CD4-positive, alpha-beta memory T cell (primary cell): Measurements from ENCODE around the gene NR3C2. TPM values are rescaled to one million over a fixed set of nuclear protein-coding genes. Genes with fewer than 3 reads are reported as not detected.

Experiments
- CTCF ChIA-PET: fragments of 350-600 bp; sonication (Branson Sonifier 250); formaldehyde crosslinking; loops from one replicate; lab custom pipeline; 2021; ENCODE audit warnings: inconsistent platforms; ENCODE audit not compliant: partially characterized antibody; lab: Charles Lee
- POLR2A ChIA-PET: fragments of 350-600 bp; sonication (Branson Sonifier 250); formaldehyde crosslinking; loops from one replicate; lab custom pipeline; 2021; ENCODE audit not compliant: partially characterized antibody; lab: Charles Lee
- DNase-seq, 5 donors: peaks; one replicate each; pipeline versions ENCODE4 v3.0.0 to v3.0.0-alpha.2; 2020 to 2022; ENCODE audit warnings: mixed read lengths in 1 of 5
- H3K27ac ChIP-seq: one replicate; pipeline ENCODE4 v1.7.0; 2013; ENCODE audit warnings: low read depth, low read length
- H3K27me3 ChIP-seq: 2 replicates; pipeline ENCODE4 v1.7.0; 2013; ENCODE audit warnings: mild to moderate bottlenecking, low read length, moderate library complexity; ENCODE audit not compliant: insufficient read depth
- H3K36me3 ChIP-seq: 2 replicates; pipeline ENCODE4 v1.7.0; 2013; ENCODE audit warnings: mild to moderate bottlenecking, low read length, moderate library complexity; ENCODE audit not compliant: insufficient read depth
- H3K4me1 ChIP-seq: 2 replicates; pipeline ENCODE4 v1.7.0; 2013; ENCODE audit warnings: mild to moderate bottlenecking, low read length, moderate library complexity; ENCODE audit not compliant: insufficient read depth
- H3K4me3 ChIP-seq, 2 donors: one replicate each; pipeline ENCODE4 v1.7.0; 2013; ENCODE audit warnings: low read length in 2 of 2, mild to moderate bottlenecking in 1 of 2
- H3K9me3 ChIP-seq, 2 donors: one replicate each; pipeline ENCODE4 v1.7.0; 2013; ENCODE audit warnings: low read length in 2 of 2, control low read depth in 1 of 2; ENCODE audit not compliant: control insufficient read depth in 1 of 2
- H3K27ac Mint-ChIP-seq, 7 donors: one replicate each; pipeline ENCODE4 v1.8.0; 2020 to 2021; ENCODE audit warnings: mixed read lengths in 7 of 7, mild to moderate bottlenecking in 6 of 7, inconsistent platforms in 3 of 7, moderate library complexity in 3 of 7
- H3K27me3 Mint-ChIP-seq, 2 donors: one replicate each; pipeline ENCODE4 v1.8.0; 2020 to 2021; ENCODE audit warnings: mixed read lengths in 2 of 2
- H3K36me3 Mint-ChIP-seq, 2 donors: one replicate each; pipeline ENCODE4 v1.8.0; 2020 to 2021; ENCODE audit warnings: mixed read lengths in 2 of 2, inconsistent platforms in 1 of 2, mild to moderate bottlenecking in 1 of 2
- H3K4me1 Mint-ChIP-seq, 4 donors: one replicate each; pipeline ENCODE4 v1.8.0; 2020 to 2021; ENCODE audit warnings: mixed read lengths in 4 of 4, mild to moderate bottlenecking in 1 of 4
- H3K4me3 Mint-ChIP-seq, 8 donors: one replicate each; pipeline ENCODE4 v1.8.0; 2020 to 2021; ENCODE audit warnings: mixed read lengths in 8 of 8, mild to moderate bottlenecking in 7 of 8, moderate library complexity in 6 of 8, inconsistent platforms in 3 of 8
- H3K9me3 Mint-ChIP-seq, 8 donors: one replicate each; pipeline ENCODE4 v1.8.0; 2020 to 2021; ENCODE audit warnings: mixed read lengths in 8 of 8, mild to moderate bottlenecking in 5 of 8, inconsistent platforms in 3 of 8, moderate library complexity in 1 of 8
- intact Hi-C: fragments of 100-400 bp; cut with micrococcal nuclease; formaldehyde crosslinking; loops from one replicate; pipeline ENCODE4 v1.15.1; 2023
- polyA plus RNA-seq, 2 donors: library from polyadenylated mRNA; unstranded; fragments of 300-500 nt; fragmentation: Illumina TruSeq; gene quantifications; one replicate each; pipeline ENCODE4 v1.2.3, GENCODE V29; 2021
- total RNA-seq, 2 experiments: library from RNA; stranded (reverse); gene quantifications; one replicate each; pipeline ENCODE4 v1.2.3, GENCODE V29; 2021

The NR3C2 gene
- total and polyA plus RNA-seq, 4 experiments from 2014 or later: 4.9 to 50.9 (median 26.8) TPM

DNA sequence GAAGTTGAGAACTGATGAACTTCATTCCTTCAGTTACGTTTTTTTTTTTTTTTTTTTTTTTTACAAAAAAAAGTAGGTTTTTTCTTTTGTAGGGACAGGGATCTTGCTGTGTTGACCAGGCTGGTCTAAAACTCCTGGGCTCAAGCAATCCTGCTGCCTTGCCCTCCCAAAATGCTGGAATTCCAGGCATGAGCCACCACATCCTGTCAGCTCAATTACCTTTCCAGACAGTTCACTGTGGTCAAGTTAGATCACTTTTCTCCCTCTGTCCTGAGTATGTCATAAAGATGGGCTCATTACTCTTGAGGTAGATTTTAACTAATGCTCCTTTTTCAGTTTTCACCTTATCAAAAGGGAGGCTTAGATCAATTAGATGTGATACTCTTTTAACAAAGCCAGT lies 10.8 kb upstream of the NR3C2 start:
- H3K27me3 Mint-ChIP-seq: no peaks in the 10 kb centered on the region
- Histone ChIP-seq H3K27me3 (no peaks in the 10 kb centered on the region), H3K27ac (no peak overlapping the region), H3K36me3 (no peaks in the 10 kb centered on the region), H3K4me1 (peaks cover under 1% of the 10 kb centered on the region), H3K9me3 (no peaks in the 10 kb centered on the region), H3K4me3 (no peak overlapping the region)
- CTCF ChIA-PET: no interaction called here
- no peak overlapping the region for H3K4me3 Mint-ChIP-seq
- H3K9me3 Mint-ChIP-seq: no peaks in the 10 kb centered on the region
- no peaks in the 10 kb centered on the region for H3K36me3 Mint-ChIP-seq
- peak overlapping the region in 1 of 7 donors; percentile 36 for H3K27ac Mint-ChIP-seq
- POLR2A ChIA-PET: interaction anchor here (0.6 kb wide), 1 partner anchor 11 kb away, joined by 3 read pairs; no protein-coding TSS in a partner anchor
- H3K4me1 Mint-ChIP-seq: peaks cover 0 to 4% (median under 1%) of the 10 kb centered on the region in 4 donors
- DNase-seq: no peak
- intact Hi-C loops: no loop called here

GRCh38 chr4:148449921-148450320 lies 7.7 kb upstream of the NR3C2 start:
- Mint-ChIP-seq H3K4me3 (no peak overlapping the region), H3K4me1 (peaks cover 19 to 26% (median 22%) of the 10 kb centered on the region in 4 donors), H3K36me3 (peaks cover 0 to 6% of the 10 kb centered on the region in 2 donors), H3K27ac (no peak overlapping the region), H3K9me3 (no peaks in the 10 kb centered on the region), H3K27me3 (no peaks in the 10 kb centered on the region)
- no peaks in the 10 kb centered on the region for H3K9me3 ChIP-seq
- CTCF ChIA-PET: interaction anchor here (0.7 kb wide), 1 partner anchor 393 kb away, joined by 4 read pairs; no protein-coding TSS in a partner anchor
- H3K4me3 ChIP-seq: no peak overlapping the region
- no peaks in the 10 kb centered on the region for H3K27me3 ChIP-seq
- peaks cover 24% of the 10 kb centered on the region for H3K4me1 ChIP-seq
- no peaks in the 10 kb centered on the region for H3K36me3 ChIP-seq
- POLR2A ChIA-PET: interaction anchor here (0.5 to 0.7 kb wide), 3 partner anchors 605 to 793 kb away, joined by 3 to 4 read pairs (median 3); no protein-coding TSS in a partner anchor
- no peak overlapping the region for H3K27ac ChIP-seq
- intact Hi-C loops: no loop called here
- no peak for DNase-seq

- Histone ChIP-seq H3K27me3 (no peaks in the 10 kb centered on the region), H3K9me3 (no peaks in the 10 kb centered on the region), H3K36me3 (no peaks in the 10 kb centered on the region), H3K4me1 (peaks cover 24% of the 10 kb centered on the region), H3K27ac (peak overlapping the region; percentile 1), H3K4me3 (no peak overlapping the region)
- intact Hi-C loops: no loop called here
- H3K4me1 Mint-ChIP-seq: peaks cover 19 to 26% (median 21%) of the 10 kb centered on the region in 4 donors
- H3K36me3 Mint-ChIP-seq: peaks cover 0 to 9% of the 10 kb centered on the region in 2 donors
- H3K27me3 Mint-ChIP-seq: no peaks in the 10 kb centered on the region
- no peak for DNase-seq
- CTCF ChIA-PET: interaction anchor here (1.1 kb wide), 1 partner anchor 391 kb away, joined by 4 read pairs; no protein-coding TSS in a partner anchor
- H3K27ac Mint-ChIP-seq: peak overlapping the region in 6 of 7 donors; percentile 41 to 96 (median 92)
- POLR2A ChIA-PET: interaction anchor here (4.2 to 7.1 kb wide), 2 partner anchors 388 to 394 kb away, joined by 21 to 129 read pairs; no protein-coding TSS in a partner anchor
- H3K4me3 Mint-ChIP-seq: peak overlapping the region in 1 of 8 donors; percentile 94
- H3K9me3 Mint-ChIP-seq: no peaks in the 10 kb centered on the region
These were observed 5.9 kb upstream of the NR3C2 start for GRCh38 chr4:148448141-148448540.

GRCh38 chr4:148447681-148448080 lies 5.5 kb upstream of the NR3C2 start:
- H3K27me3 ChIP-seq: no peaks in the 10 kb centered on the region
- intact Hi-C loops: no loop called here
- CTCF ChIA-PET: interaction anchor here (1.1 kb wide), 1 partner anchor 391 kb away, joined by 4 read pairs; no protein-coding TSS in a partner anchor
- H3K27me3 Mint-ChIP-seq: no peaks in the 10 kb centered on the region
- no peaks in the 10 kb centered on the region for H3K9me3 ChIP-seq
- POLR2A ChIA-PET: interaction anchor here (4.2 to 7.1 kb wide), 2 partner anchors 387 to 394 kb away, joined by 21 to 129 read pairs; no protein-coding TSS in a partner anchor
- H3K36me3 Mint-ChIP-seq: peaks cover 0 to 12% of the 10 kb centered on the region in 2 donors
- peak; percentile 39 to 71 (median 49) for DNase-seq
- peaks cover 24% of the 10 kb centered on the region for H3K4me1 ChIP-seq
- H3K27ac Mint-ChIP-seq: peak overlapping the region; percentile 41 to 96 (median 90)
- H3K27ac ChIP-seq: no peak overlapping the region
- H3K36me3 ChIP-seq: no peaks in the 10 kb centered on the region
- H3K9me3 Mint-ChIP-seq: no peaks in the 10 kb centered on the region
- H3K4me3 Mint-ChIP-seq: peak overlapping the region in 6 of 8 donors; percentile 17 to 94 (median 42)
- H3K4me3 ChIP-seq: no peak overlapping the region
- peaks cover 19 to 29% (median 21%) of the 10 kb centered on the region in 4 donors for H3K4me1 Mint-ChIP-seq

DNA sequence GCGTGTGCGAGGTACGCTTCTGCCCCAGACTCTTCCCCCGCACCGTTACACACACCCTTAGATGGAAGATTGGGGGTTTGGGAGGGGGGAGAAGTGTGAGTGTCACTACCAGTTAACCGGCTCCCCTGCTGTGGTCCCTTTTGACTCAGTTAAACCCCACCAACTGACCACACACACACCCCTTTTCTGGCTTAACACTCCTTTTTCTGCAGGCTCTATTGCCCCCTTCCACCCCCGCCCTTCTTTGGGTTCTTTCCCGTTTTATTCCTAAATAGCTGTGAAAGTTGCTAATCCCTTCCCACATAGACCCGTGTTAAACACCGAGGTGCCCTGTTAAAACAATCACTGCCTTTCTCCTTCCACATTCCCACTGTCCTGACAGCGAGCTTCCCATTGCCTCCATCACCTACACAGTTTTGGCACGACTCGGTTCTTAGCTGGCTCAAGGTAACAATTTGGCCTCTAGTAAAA lies 3.7 kb upstream of the NR3C2 start:
- H3K4me1 Mint-ChIP-seq: peaks cover 25 to 47% (median 29%) of the 10 kb centered on the region in 4 donors
- peak overlapping the region; percentile 67 to 97 for H3K4me3 ChIP-seq
- H3K36me3 Mint-ChIP-seq: peaks cover 0 to 21% of the 10 kb centered on the region in 2 donors
- peak overlapping the region; percentile 92 for H3K27ac ChIP-seq
- DNase-seq: no peak
- peak overlapping the region; percentile 82 to 94 (median 88) for H3K4me3 Mint-ChIP-seq
- no peaks in the 10 kb centered on the region for H3K9me3 ChIP-seq
- H3K4me1 ChIP-seq: peaks cover 32% of the 10 kb centered on the region
- CTCF ChIA-PET: interaction anchor here (0.8 kb wide), 1 partner anchor 70 kb away, joined by 3 read pairs; no protein-coding TSS in a partner anchor
- H3K36me3 ChIP-seq: no peaks in the 10 kb centered on the region
- intact Hi-C loops: no loop called here
- no peaks in the 10 kb centered on the region for H3K27me3 ChIP-seq
- peak overlapping the region; percentile 91 to 97 (median 94) for H3K27ac Mint-ChIP-seq
- no peaks in the 10 kb centered on the region for H3K9me3 Mint-ChIP-seq
- no peaks in the 10 kb centered on the region for H3K27me3 Mint-ChIP-seq
- POLR2A ChIA-PET: interaction anchor here (1.2 to 7.1 kb wide), 4 partner anchors 23 to 392 kb away, joined by 5 to 129 read pairs (median 13); no protein-coding TSS in a partner anchor

- peak; percentile 80 to 85 (median 82) for DNase-seq
- H3K36me3 Mint-ChIP-seq: peaks cover 0 to 21% of the 10 kb centered on the region in 2 donors
- no peaks in the 10 kb centered on the region for H3K9me3 ChIP-seq
- H3K27ac ChIP-seq: peak overlapping the region; percentile 92
- peaks cover 29 to 53% (median 34%) of the 10 kb centered on the region in 4 donors for H3K4me1 Mint-ChIP-seq
- CTCF ChIA-PET: no interaction called here
- H3K36me3 ChIP-seq: no peaks in the 10 kb centered on the region
- no peaks in the 10 kb centered on the region for H3K9me3 Mint-ChIP-seq
- peak overlapping the region; percentile 67 to 97 for H3K4me3 ChIP-seq
- peaks cover 38% of the 10 kb centered on the region for H3K4me1 ChIP-seq
- intact Hi-C loops: no loop called here
- H3K27me3 ChIP-seq: no peaks in the 10 kb centered on the region
- POLR2A ChIA-PET: interaction anchor here (1.2 to 7.1 kb wide), 5 partner anchors 23 to 503 kb away, joined by 5 to 129 read pairs (median 5); no protein-coding TSS in a partner anchor
- H3K27ac Mint-ChIP-seq: peak overlapping the region; percentile 91 to 97 (median 94)
- peak overlapping the region; percentile 82 to 94 (median 88) for H3K4me3 Mint-ChIP-seq
- no peaks in the 10 kb centered on the region for H3K27me3 Mint-ChIP-seq
These were observed 3.1 kb upstream of the NR3C2 start for GRCh38 chr4:148445071-148445859.
